Esophagus muscularis mucosa (tissue), 3 donors: ENCODE measurements around the gene SETDB2.

Experiments used
- CTCF ChIP-seq, 3 experiments: fragments of 200-600 bp in 2 of 3; fragments of 450-650 bp in 1 of 3; sonication (generic) in 2 of 3; IDR thresholded peaks; one replicate each; pipeline ENCODE4 v1.5.1; 2017 to 2019; ENCODE audit warnings: antibody characterized with exemption in 3 of 3, mild to moderate bottlenecking in 2 of 3, moderate library complexity in 1 of 3
- EP300 ChIP-seq: sonication (generic); formaldehyde crosslinking; IDR thresholded peaks from one replicate; pipeline ENCODE4 v1.6.1; 2017; ENCODE audit warnings: antibody characterized with exemption

GRCh38 chr13:49443704-49444523 lies at the start of gene SETDB2, which contains the start of gene CAB39L:
- TF ChIP-seq EP300, result no peak
- peak; percentile 30 to 50 (median 41) for TF ChIP-seq CTCF (IDR thresholded peaks at IDR 0.05)
